Thoracic aorta (tissue), 2 donors: ENCODE results near the gene ZNF888. TPM values are rescaled to one million over a fixed set of nuclear protein-coding genes. Genes with fewer than 3 reads are reported as not detected.
"Not testable (repeated sequence)": the region's sequence is repeated elsewhere in the genome, so short reads cannot be mapped to it uniquely, and the experiment has no call there.

Source experiments
- ATAC-seq: fragments of 150-250 bp; one replicate; pipeline ENCODE4 v1.8.0; 2017; ENCODE audit warnings: low read depth; ENCODE audit not compliant: insufficient number of reproducible peaks, low FRiP score
- DNase-seq: peaks from one replicate; pipeline ENCODE4 v3.0.0-alpha.2; 2020; ENCODE audit warnings: low spot score
- H3K27ac ChIP-seq, 2 donors: fragments of 200-600 bp; sonication (generic); 1 replicate in 1 of 2; 2 replicates in 1 of 2; pipeline ENCODE4 v1.5.1; 2016; ENCODE audit warnings: mild to moderate bottlenecking in 2 of 2, moderate library complexity in 2 of 2
- H3K27me3 ChIP-seq: fragments of 200-600 bp; sonication (generic); replicated peaks from 2 replicates; pipeline ENCODE4 v1.6.0; 2016; ENCODE audit warnings: mild to moderate bottlenecking; ENCODE audit not compliant: insufficient read depth
- H3K36me3 ChIP-seq: fragments of 200-600 bp; sonication (generic); one replicate; pipeline ENCODE4 v1.5.1; 2016
- H3K4me1 ChIP-seq, 2 donors: fragments of 200-600 bp; sonication (generic); 1 replicate in 1 of 2; 2 replicates in 1 of 2; pipeline versions ENCODE4 v1.5.1 to v1.6.0; 2016; ENCODE audit warnings: low read depth in 2 of 2, mild to moderate bottlenecking in 1 of 2; ENCODE audit not compliant: control insufficient read depth in 1 of 2
- H3K4me3 ChIP-seq: fragments of 200-600 bp; sonication (generic); 2 replicates; pipeline ENCODE4 v1.5.1; 2016; ENCODE audit warnings: mild to moderate bottlenecking
- H3K9me3 ChIP-seq: fragments of 200-600 bp; sonication (generic); 2 replicates; pipeline ENCODE4 v1.5.1; 2016
- CTCF ChIP-seq: fragments of 200-600 bp; sonication (generic); IDR thresholded peaks from one replicate; pipeline ENCODE4 v1.5.1; 2019; ENCODE audit warnings: antibody characterized with exemption
- total RNA-seq, 2 donors: library from RNA; depleted of rRNA; stranded (reverse); fragments of >200 nt; gene quantifications; one replicate each; pipeline versions ENCODE4 v1.1.0 to v1.2.3, GENCODE V29; 2016

Gene ZNF888
- total RNA-seq, 2 donors from 2014 or later: 1.4 to 2.6 TPM

GRCh38 chr19:52938761-52939160 is 15.5 kb upstream of the ZNF888 start:
- Histone ChIP-seq H3K9me3 (no peaks in the 10 kb centered on the region), H3K4me1 (peaks cover 3 to 11% of the 10 kb centered on the region in 2 donors), H3K4me3 (no peak overlapping the region), H3K36me3 (no peaks in the 10 kb centered on the region), H3K27ac (no peak overlapping the region), H3K27me3 (no peaks in the 10 kb centered on the region)
- TF ChIP-seq CTCF: no peak
- ATAC-seq: no peak
- DNase-seq: no peak

- DNase-seq: no peak
- H3K9me3 ChIP-seq: no peaks in the 10 kb centered on the region
- H3K27me3 ChIP-seq: no peaks in the 10 kb centered on the region
- no peak overlapping the region for H3K4me3 ChIP-seq
- peaks cover 3 to 5% of the 10 kb centered on the region in 2 donors for H3K4me1 ChIP-seq
- H3K27ac ChIP-seq: no peak overlapping the region
- no peak for TF ChIP-seq CTCF
- H3K36me3 ChIP-seq: no peaks in the 10 kb centered on the region
- ATAC-seq: no peak
These were observed 13.7 kb upstream of the ZNF888 start for GRCh38 chr19:52936954-52937325.

- H3K9me3 ChIP-seq: no peaks in the 10 kb centered on the region
- H3K4me1 ChIP-seq: peaks cover under 1% of the 10 kb centered on the region in 2 donors
- no peak for ATAC-seq
- H3K36me3 ChIP-seq: no peaks in the 10 kb centered on the region
- H3K27me3 ChIP-seq: no peaks in the 10 kb centered on the region
- DNase-seq: no peak
- no peak overlapping the region for H3K27ac ChIP-seq
- H3K4me3 ChIP-seq: no peak overlapping the region
- TF ChIP-seq CTCF: no peak
These were observed 13.1 kb upstream of the ZNF888 start for GRCh38 chr19:52936151-52936953.

- no peaks in the 10 kb centered on the region for H3K4me1 ChIP-seq
- H3K9me3 ChIP-seq: no peaks in the 10 kb centered on the region
- no peaks in the 10 kb centered on the region for H3K36me3 ChIP-seq
- no peak overlapping the region for H3K27ac ChIP-seq
- DNase-seq: no peak
- no peak for TF ChIP-seq CTCF
- H3K27me3 ChIP-seq: no peaks in the 10 kb centered on the region
- ATAC-seq: no peak
- H3K4me3 ChIP-seq: no peak overlapping the region
These were observed 12.2 kb upstream of the ZNF888 start for GRCh38 chr19:52935434-52935833.

GRCh38 chr19:52924641-52925040 is 1.4 kb upstream of the ZNF888 start:
- not testable (repeated sequence) for DNase-seq, ATAC-seq, H3K9me3 ChIP-seq, H3K4me3 ChIP-seq, H3K36me3 ChIP-seq, H3K27me3 ChIP-seq
- H3K27ac ChIP-seq: peak overlapping the region; percentile 87 to 89
- peaks cover 0 to 15% of the 10 kb centered on the region in 2 donors for H3K4me1 ChIP-seq
